Measurements from ENCODE around the gene GAREM1.

- TF ChIP-seq CTCF (IDR thresholded peaks at IDR 0.05; ENCODE audit: extremely low read depth in 1 of 2, insufficient read depth in 1 of 2, low read depth in 1 of 2, low read length in 2 of 2) (no peak), POLR2A (IDR thresholded peaks at IDR 0.05; ENCODE audit: low read depth, low read length) (no peak), POLR2AphosphoS5 (IDR thresholded peaks at IDR 0.05; ENCODE audit: insufficient read depth, low read depth, low read length) (no peak), EZH2 (IDR thresholded peaks at IDR 0.05; ENCODE audit: borderline replicate concordance, low read depth, low read length, severe bottlenecking) (no peak), MAX (IDR thresholded peaks at IDR 0.05; ENCODE audit: insufficient read depth, insufficient read length) (no peak)
Measured at GRCh38 chr18:32219431-32220018, 251.2 kb downstream of the GAREM1 start.

Measured in endothelial cell of umbilical vein (primary cell).